Smooth muscle cell (in vitro differentiated cells): ENCODE data around the gene PDCD1. TPM values are rescaled to one million over a fixed set of nuclear protein-coding genes. Genes with fewer than 3 reads are reported as not detected.

ENCODE experiments used
- DNase-seq: peaks from one replicate; lab custom pipeline; 2025; ENCODE audit not compliant: unreplicated experiment; lab: John Stamatoyannopoulos, UW
- H2AFZ ChIP-seq: fragments of 200-600 bp; sonication (generic); 2 replicates; pipeline ENCODE4 v1.6.0; 2016; ENCODE audit warnings: antibody characterized with exemption, low read depth, mild to moderate bottlenecking
- H3F3A ChIP-seq: fragments of 200-600 bp; sonication (generic); 2 replicates; pipeline ENCODE4 v1.6.0; 2017; ENCODE audit warnings: antibody characterized with exemption, low read depth
- H3K27ac ChIP-seq: fragments of 200-600 bp; sonication (generic); 2 replicates; pipeline ENCODE4 v1.5.1; 2016; ENCODE audit warnings: low read depth, mild to moderate bottlenecking
- H3K27me3 ChIP-seq: fragments of 200-600 bp; sonication (generic); 2 replicates; pipeline ENCODE4 v1.6.1; 2016; ENCODE audit warnings: low read depth, mild to moderate bottlenecking
- H3K36me3 ChIP-seq: fragments of 200-600 bp; sonication (generic); 2 replicates; pipeline ENCODE4 v1.5.1; 2016; ENCODE audit warnings: low read depth
- H3K4me1 ChIP-seq: fragments of 200-600 bp; sonication (generic); 2 replicates; pipeline ENCODE4 v1.5.1; 2016; ENCODE audit warnings: low read depth
- H3K4me2 ChIP-seq: fragments of 200-600 bp; sonication (generic); 2 replicates; pipeline ENCODE4 v1.6.0; 2016; ENCODE audit warnings: mild to moderate bottlenecking
- H3K4me3 ChIP-seq: fragments of 200-600 bp; sonication (generic); 2 replicates; pipeline ENCODE4 v1.5.1; 2016; ENCODE audit warnings: mild to moderate bottlenecking
- H3K79me2 ChIP-seq: fragments of 200-600 bp; sonication (generic); 2 replicates; pipeline ENCODE4 v1.6.0; 2016; ENCODE audit warnings: low read depth, mild to moderate bottlenecking
- H3K9ac ChIP-seq: fragments of 200-600 bp; sonication (generic); 2 replicates; pipeline ENCODE4 v1.6.0; 2016; ENCODE audit warnings: low read depth
- H3K9me3 ChIP-seq: fragments of 200-600 bp; sonication (generic); replicated peaks from 2 replicates; pipeline ENCODE4 v1.5.1; 2016; ENCODE audit warnings: low read depth
- H4K20me1 ChIP-seq: fragments of 200-600 bp; sonication (generic); 2 replicates; pipeline ENCODE4 v1.6.0; 2016; ENCODE audit warnings: low read depth
- CTCF ChIP-seq: fragments of 200-600 bp; sonication (generic); IDR thresholded peaks from 2 replicates; pipeline ENCODE4 v1.5.1; 2017; ENCODE audit warnings: borderline replicate concordance, mild to moderate bottlenecking, antibody characterized with exemption; ENCODE audit not compliant: insufficient read depth, poor library complexity, severe bottlenecking
- WGBS: methylation state at CpG from one replicate; pipeline ENCODE4 v1.1.7; 2016; ENCODE audit warnings: low lambda C conversion rate; 5-methylcytosine and 5-hydroxymethylcytosine counted together
- polyA plus RNA-seq: library from polyadenylated mRNA; unstranded; fragments of >200 nt; fragmentation: Nextera tagmentation; extraction: Ambion mirVana; gene quantifications from 2 replicates; pipeline ENCODE4 v1.2.1, GENCODE V29; 2016
- total RNA-seq: library from RNA; depleted of rRNA; stranded (reverse); fragments of >200 nt; gene quantifications from 2 replicates; pipeline ENCODE4 v1.2.3, GENCODE V29; 2014

Gene PDCD1
- total and polyA plus RNA-seq, 2 experiments from 2014 or later, result not detected

- no peaks in the 10 kb centered on the region for H3K4me1 ChIP-seq
- WGBS, result 88% methylated on average over 29 of the region's 29 CpGs
- no peaks in the 10 kb centered on the region for H3K36me3 ChIP-seq
- no peak for TF ChIP-seq CTCF
- H3K4me3 ChIP-seq, result no peak overlapping the region
- H2AFZ ChIP-seq, result no peak overlapping the region
- no peaks in the 10 kb centered on the region for H3K79me2 ChIP-seq
- no peak overlapping the region for H3K4me2 ChIP-seq
- peaks cover 12% of the 10 kb centered on the region for H4K20me1 ChIP-seq
- no peaks in the 10 kb centered on the region for H3K9me3 ChIP-seq
- no peak overlapping the region for H3K9ac ChIP-seq
- no peak for DNase-seq
- no peaks in the 10 kb centered on the region for H3K27me3 ChIP-seq
- H3K27ac ChIP-seq, result no peak overlapping the region
- H3F3A ChIP-seq, result no peaks in the 10 kb centered on the region
Observed at GRCh38 chr2:241890524-241891235, 32.0 kb upstream of the PDCD1 start.

- no peaks in the 10 kb centered on the region for H3K27me3 ChIP-seq
Observed at GRCh38 chr2:241888641-241889040, 29.9 kb upstream of the PDCD1 start.

DNA sequence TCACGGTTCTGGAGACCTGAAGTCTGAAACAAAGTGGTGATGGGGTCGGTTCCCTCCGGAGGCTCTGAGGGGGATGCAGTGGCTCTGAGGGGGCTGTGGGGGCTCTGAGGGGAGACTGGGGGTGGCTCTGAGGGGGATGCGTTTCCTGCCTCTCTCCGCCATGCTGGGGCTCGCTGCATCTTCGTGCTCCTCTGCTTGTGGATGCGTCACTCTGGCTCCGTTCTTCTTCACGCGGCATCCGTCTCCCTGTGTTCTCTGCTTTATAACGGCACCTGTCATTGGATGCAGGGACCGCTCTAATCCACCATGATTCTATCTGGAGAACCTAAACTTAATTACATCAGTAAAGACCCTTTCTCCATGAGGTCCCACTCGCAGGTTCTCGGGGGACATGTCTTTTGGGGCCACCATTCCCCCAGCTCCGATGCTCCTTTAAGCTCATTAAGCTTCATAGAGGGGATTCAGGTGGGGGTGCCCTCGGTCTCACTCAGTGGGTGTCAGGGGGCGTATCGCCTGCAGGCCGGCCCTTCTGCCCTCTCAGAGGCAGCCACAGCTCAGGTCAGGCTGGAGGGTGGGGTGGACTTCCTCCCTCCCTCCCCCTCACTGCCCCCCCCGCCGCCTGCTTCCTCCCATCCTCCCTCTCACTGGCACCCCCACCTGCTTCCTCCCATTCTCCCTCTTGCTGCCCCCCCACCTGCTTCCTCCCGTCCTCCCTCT, 29.3 kb upstream of the PDCD1 start:
- WGBS, result 89% methylated on average over 15 of the region's 24 CpGs
- H3K9ac ChIP-seq, result no peak overlapping the region
- H3K27me3 ChIP-seq, result no peaks in the 10 kb centered on the region
- H3F3A ChIP-seq, result no peaks in the 10 kb centered on the region
- no peak overlapping the region for H3K4me3 ChIP-seq
- no peaks in the 10 kb centered on the region for H3K9me3 ChIP-seq
- H3K27ac ChIP-seq, result no peak overlapping the region
- no peaks in the 10 kb centered on the region for H3K36me3 ChIP-seq
- no peak overlapping the region for H2AFZ ChIP-seq
- no peak overlapping the region for H3K4me2 ChIP-seq
- no peak for TF ChIP-seq CTCF
- H3K79me2 ChIP-seq, result no peaks in the 10 kb centered on the region
- no peak for DNase-seq
- H4K20me1 ChIP-seq, result peaks cover 7% of the 10 kb centered on the region
- H3K4me1 ChIP-seq, result no peaks in the 10 kb centered on the region

More at GRCh38 chr2:241888641-241889040, 29.9 kb upstream of the PDCD1 start:
- peaks cover 7% of the 10 kb centered on the region for H4K20me1 ChIP-seq
- H3K79me2 ChIP-seq, result no peaks in the 10 kb centered on the region
- WGBS, result 67% methylated on average over 4 of the region's 6 CpGs
- DNase-seq, result no peak
- no peak overlapping the region for H2AFZ ChIP-seq
- H3K4me3 ChIP-seq, result no peak overlapping the region
- H3K36me3 ChIP-seq, result no peaks in the 10 kb centered on the region
- no peak overlapping the region for H3K4me2 ChIP-seq
- H3K4me1 ChIP-seq, result no peaks in the 10 kb centered on the region
- H3K9ac ChIP-seq, result no peak overlapping the region
- no peaks in the 10 kb centered on the region for H3K9me3 ChIP-seq
- H3F3A ChIP-seq, result no peaks in the 10 kb centered on the region
- no peak for TF ChIP-seq CTCF
- no peak overlapping the region for H3K27ac ChIP-seq
